Stimulated activated CD8-positive, alpha-beta memory T cell treated with anti-CD3 and anti-CD28 coated beads, Interleukin-2, amount 100 ng/mL, for 48 hours (primary cell): ENCODE measurements around the gene AXIN1.

Source experiments
- DNase-seq, 2 donors: peaks; one replicate each; pipeline ENCODE4 v3.0.0-alpha.2; 2020; ENCODE audit warnings: low read depth in 2 of 2

Gene AXIN1

DNA sequence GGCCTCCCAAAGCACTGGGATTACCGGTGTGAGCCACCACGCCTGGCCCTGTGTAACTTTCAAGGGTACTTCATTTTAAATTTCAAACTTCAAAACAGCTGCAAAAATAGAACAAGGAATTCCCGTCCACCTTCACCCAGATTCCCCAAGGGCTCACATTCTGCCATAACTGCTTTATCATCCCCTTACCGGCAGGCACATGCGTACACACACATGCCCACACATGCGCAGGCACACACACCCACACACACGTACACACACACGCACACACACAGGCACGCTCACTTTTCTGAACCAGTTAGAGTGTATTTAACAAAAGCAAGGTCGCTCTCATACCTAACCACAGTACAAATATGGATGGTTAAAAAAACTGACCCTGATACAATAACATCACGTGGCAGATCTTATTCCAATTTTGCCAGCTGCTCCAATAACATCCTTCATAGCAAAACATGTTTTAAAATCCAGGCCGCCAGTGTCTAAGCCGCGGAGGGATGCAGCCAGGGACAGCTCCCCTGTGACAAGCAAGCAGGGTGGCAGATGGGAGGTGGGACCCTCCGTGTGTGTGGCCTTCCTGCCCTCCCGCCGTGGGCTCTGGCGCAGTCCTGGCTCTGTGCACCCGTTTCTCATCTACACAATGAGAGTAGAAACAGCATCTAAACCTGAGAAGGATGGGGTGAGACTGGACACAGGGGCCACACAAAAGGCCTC lies 46.5 kb downstream of the AXIN1 start:
- DNase-seq: no peak

DNA sequence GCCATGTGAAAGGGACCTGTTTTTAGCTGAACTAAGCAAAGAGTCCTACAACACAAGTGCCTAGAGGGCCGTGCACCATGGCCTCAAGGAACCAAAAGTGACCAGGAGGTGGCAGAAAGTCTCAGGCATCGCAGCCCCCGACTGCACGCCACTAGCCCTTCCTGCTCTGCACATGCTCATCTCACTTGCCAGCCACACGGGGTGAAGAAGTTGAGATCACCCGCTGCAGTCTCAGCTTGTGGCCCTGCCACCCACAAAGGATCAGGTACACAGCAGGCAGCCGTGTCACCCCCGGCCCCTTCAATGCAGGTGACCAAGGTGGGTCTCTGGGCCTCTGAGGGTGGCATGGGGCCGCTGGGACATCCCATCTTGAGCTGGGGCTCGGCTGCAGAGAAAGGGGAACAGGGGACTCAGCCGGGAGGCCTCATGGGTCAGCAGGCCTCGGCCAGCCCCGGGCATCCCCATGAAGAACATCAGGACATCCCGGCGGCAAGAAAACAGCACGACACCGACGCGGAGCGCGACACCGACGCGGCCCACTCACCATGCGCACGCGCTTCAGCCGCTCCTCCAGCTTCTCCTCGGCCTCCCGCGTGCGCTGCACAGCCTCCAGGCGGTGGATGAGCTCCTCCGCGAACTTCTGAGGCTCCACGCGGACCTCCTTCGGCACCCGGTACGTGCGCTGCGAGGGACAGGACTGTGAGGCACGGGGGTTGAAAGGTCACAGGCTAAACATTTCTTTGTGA lies 48.6 kb downstream of the AXIN1 start:
- DNase-seq: no peak

DNA sequence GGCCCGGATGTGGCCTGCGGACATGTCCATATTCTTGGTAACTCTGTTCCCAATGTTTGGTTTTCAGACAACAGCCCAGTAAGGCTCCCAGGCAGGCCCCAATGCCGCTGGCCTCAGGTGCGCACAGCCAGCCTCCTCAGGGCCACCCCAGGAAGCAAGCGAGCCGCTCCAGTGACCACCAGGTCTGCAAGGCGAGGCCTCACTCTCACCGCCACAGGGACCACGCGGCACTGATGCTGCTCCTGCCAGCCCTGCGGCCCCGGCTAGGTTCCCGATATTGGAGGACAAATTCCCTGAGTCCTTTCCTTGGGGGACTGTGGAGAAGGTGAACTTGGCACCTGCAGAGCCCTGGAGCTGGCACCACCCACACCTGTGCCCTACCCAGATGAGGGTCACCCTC lies 50.6 kb downstream of the AXIN1 start:
- no peak for DNase-seq

DNA sequence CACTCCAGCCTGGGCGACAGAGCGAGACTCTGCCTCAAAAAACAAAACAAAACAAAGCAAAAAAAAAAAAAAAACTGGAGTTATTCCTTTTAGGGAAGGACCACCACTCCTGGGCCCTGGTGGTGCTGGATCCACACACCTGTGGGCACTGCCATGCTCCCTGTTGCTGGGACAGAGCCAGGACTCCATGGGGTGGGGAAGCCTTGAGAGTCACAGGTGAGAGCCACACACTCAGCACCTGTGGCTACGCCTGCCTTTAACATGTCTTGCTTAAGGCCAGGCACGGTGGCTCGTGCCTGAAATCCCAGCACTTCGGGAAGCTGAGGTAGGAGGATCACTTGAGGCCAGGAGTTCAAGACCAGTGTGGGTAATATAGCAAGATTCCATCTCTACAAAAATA lies 51.3 kb downstream of the AXIN1 start:
- no peak for DNase-seq

DNA sequence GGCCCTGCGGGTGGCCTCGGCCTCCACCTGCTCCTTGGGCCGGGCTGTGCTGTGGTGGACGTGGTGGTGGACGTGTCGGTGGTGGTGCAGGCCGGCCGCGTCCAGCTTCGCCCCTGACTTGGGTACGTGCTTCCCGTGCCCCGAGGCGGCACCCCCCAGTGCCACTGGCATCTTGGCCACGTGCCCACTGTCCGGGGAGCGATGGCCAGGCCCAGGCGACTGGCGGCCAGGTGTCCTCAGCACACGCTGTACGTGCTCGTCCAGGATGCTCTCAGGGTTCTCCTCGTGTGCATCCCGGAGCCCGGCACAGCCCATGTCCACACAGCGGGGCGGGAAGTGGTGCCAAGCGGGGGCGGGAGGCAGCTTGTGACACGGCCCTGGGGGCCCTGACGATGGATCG lies 54.7 kb downstream of the AXIN1 start:
- DNase-seq: no peak

- no peak for DNase-seq
These were observed 55.6 kb downstream of the AXIN1 start for GRCh38 chr16:296806-297510.

- no peak for DNase-seq
These were observed 56.2 kb downstream of the AXIN1 start for GRCh38 chr16:296276-296675.

DNA sequence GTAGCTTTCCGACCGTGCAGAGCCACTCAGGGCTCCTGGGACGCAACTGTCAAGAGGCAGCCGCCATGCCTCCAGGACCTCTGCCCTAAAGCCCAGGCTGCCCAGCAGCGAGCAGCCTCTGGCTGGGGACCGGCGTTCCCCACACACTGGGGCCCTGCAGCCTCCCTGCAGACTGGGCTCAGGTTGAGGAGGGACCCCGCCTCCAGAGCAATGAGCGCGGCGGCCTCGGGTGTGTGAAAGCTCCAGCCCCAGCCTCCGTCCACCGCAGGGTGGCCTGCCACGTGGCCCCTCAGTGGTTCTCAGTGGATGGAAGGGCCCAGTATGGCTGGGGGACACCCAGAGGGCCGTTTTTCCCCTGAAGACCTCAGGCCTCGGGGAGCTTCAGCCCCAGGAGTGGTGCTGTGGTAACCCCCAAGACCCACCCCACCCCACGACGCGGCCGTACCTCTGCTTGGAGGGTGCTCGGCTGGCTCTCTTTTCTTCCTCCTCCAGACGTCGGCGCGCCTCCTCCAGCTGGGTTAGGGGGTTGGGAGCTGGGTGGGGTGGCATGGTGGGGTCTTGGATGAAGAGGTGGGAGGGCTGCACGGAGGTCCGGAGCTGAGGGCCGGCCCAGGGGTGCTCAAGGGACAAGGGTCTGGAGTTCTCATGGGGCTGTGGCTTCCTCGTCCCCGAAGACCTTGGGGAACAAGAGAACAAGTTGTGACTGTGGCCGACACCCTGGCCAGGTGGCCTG lies 59.3 kb downstream of the AXIN1 start:
- no peak for DNase-seq

DNA sequence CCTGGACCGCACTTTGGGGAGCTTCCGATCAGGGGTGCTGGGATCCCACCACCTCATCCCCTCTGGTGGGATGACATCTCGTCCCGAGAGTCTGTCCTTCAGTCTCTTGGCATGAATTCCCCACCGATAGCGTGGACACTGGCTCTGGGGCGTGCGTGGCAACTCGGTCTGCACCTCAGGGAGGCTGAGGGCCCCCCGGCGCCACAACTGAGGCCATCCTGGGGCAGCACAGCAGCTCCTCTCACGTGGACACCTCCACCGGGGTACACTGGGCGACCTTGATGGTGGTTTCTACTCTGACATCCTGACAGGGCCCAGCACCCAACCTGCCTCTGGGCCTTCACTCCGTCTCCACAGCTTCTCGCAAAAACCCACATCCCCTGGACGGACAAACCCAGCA lies 61.0 kb downstream of the AXIN1 start:
- no peak for DNase-seq

GRCh38 chr16:290681-291405 lies 61.7 kb downstream of the AXIN1 start:
- no peak for DNase-seq

DNA sequence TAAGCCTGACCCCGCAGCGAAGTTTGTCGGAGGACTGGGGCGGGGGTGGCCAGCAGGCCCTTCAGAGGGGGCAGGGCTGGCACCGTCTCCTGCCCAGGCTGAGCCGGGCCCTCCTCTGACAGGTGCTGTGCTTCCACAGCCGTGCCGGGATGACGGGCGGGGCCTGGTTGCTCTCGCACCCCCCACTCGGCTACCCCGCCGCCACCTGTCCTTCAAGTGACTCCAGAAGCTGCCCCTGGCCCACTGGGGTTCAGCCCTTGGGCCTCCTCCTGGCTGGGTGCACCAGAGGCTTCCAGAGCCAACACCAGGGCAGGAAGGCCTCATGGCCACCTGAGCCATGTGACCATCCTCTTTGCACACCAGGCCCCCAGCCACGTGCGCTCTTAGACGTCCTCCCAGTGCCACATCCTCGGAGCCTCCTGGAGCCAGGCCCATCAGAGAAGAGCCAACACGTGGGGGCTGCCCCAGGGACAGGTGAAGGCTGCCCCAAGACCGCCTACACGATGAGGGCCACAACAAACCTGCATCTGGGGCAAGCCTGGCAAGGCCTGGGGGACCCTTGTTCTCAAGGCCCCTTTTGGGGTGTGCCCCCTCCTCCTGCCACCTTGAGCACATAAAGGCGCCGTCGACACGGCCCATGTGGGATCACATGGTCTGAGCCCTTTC lies 62.4 kb downstream of the AXIN1 start:
- no peak for DNase-seq

DNA sequence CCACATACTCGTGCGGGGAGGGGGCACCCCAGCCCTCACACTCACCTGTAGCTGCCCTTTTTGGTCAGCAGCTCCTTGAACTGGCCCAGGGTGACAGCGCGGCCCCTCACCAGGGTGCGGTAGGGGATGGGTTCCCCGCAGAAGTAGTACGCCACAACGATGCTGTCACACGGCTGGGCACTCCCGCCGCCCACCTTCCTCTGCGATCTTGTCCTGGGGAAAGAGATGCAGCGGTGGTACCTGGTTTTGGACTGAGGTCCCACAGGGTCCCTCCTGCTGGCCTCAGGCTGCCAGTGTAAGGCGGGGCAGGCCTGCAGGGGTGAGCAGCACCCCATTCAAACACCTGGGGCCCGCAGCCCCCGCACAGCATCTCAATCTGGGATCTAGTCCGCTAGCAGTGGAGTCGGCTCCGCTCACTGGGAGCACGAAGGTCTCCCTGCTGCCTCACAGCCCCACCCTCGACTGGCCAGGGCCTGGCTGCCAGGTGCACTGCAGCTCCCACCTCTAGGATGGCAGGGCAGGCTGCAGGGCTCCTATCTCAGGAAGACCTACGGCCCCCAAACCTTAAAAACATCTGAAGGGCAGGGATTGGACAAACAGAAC lies 63.0 kb downstream of the AXIN1 start:
- DNase-seq: no peak

GRCh38 chr16:287981-288920 lies 64.3 kb downstream of the AXIN1 start:
- DNase-seq: no peak

DNA sequence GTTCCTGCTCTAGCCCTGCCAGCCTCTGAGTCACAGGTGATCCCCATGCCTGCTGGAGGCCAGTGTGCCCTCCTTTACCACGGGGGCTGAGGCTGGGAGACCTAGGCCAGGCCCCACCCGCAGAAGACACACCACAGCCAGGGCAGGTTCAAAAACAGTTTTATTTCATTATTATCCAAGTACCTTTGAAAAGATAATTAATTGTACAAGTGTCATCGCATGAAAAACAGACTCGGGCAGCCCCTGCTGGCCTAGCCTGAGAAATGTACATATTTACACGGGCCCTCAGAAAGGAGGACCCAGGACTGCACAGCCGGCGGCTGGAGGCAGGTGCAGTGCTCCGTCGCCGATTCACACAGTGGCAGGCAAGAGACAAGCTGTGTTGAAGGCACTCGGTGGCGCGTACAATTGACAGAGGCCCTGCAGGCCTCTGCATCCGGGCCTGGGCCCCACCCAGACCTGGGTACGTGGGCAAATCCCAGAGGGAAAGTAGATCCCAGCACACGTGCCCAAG lies 65.2 kb downstream of the AXIN1 start:
- DNase-seq: no peak

- no peak for DNase-seq
These were observed 65.8 kb downstream of the AXIN1 start for GRCh38 chr16:286491-287297.

DNA sequence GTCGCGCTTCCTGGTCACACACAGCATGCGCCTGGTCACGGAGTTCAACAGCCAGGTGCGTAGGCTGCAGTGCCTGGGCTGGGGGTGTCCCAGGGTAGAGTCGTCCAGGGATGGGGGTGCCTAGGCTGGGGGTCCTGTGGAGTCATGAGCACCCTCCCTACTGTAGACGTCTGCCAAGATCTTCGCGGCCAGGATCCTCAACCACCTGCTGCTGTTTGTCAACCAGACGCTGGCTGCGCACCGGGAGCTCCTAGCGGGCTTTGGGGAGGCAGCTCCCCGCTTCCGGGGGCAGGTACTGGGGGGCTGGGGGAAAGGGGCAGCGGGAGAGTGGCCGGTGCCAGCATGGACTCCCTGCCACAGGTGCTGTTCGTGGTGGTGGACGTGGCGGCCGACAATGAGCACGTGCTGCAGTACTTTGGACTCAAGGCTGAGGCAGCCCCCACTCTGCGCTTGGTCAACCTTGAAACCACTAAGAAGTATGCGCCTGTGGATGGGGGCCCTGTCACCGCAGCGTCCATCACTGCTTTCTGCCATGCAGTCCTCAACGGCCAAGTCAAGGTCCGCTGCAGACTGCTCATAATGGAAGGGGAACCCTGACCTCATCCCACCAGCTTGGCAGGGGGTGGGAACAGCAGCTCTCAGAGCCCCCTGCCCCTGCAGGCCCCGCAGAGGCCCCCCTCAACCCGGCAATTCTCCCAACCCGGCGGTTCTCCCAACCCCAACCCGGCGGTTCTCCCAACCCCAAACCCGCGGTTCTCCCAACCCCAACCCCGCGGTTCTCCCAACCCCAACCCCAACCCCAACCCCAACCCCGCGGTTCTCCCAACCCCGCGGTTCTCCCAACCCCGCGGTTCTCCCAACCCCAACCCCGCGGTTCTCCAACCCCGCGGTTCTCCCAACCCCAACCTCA lies 67.1 kb downstream of the AXIN1 start:
- no peak for DNase-seq
